Activated CD4-positive, CD25-positive, alpha-beta regulatory T cell (primary cell): ENCODE results near the gene TAGAP.
"Not testable (repeated sequence)": the region's sequence is repeated elsewhere in the genome, so short reads cannot be mapped to it uniquely, and the experiment has no call there.

ENCODE experiments used
- DNase-seq, 4 experiments: peaks; one replicate each; lab custom pipeline; 2025; lab: John Stamatoyannopoulos, UW

TAGAP gene

GRCh38 chr6:159043947-159044346 is 844 bp downstream of the TAGAP start:
- no peak for DNase-seq

- DNase-seq = no peak
Measured at GRCh38 chr6:159043251-159043650, 1.5 kb downstream of the TAGAP start.

- no peak for DNase-seq
Measured at GRCh38 chr6:159042826-159043181, 2.0 kb downstream of the TAGAP start.

GRCh38 chr6:159042003-159042825 is 2.6 kb downstream of the TAGAP start:
- DNase-seq = peak; percentile 20 to 51 (median 35)

GRCh38 chr6:159041181-159041580 is 3.6 kb downstream of the TAGAP start:
- no peak for DNase-seq

- no peak for DNase-seq
Measured at GRCh38 chr6:159039885-159040258, 4.9 kb downstream of the TAGAP start.

- no peak for DNase-seq
Measured at GRCh38 chr6:159038914-159039884, 5.6 kb downstream of the TAGAP start.

GRCh38 chr6:159038318-159038717 is 6.5 kb downstream of the TAGAP start:
- not testable (repeated sequence) for DNase-seq

- no peak for DNase-seq
Measured at GRCh38 chr6:159037756-159038290, 7.0 kb downstream of the TAGAP start.

- no peak for DNase-seq
Measured at GRCh38 chr6:159036673-159037072, 8.1 kb downstream of the TAGAP start.

- no peak for DNase-seq
Measured at GRCh38 chr6:159035891-159036290, 8.9 kb downstream of the TAGAP start.

- no peak for DNase-seq
Measured at GRCh38 chr6:159033160-159034049, 11.4 kb downstream of the TAGAP start.

GRCh38 chr6:159031846-159032245 is 12.9 kb downstream of the TAGAP start:
- DNase-seq = no peak

- DNase-seq = no peak
Measured at GRCh38 chr6:159030168-159030567, 14.6 kb downstream of the TAGAP start.

- DNase-seq = not testable (repeated sequence)
Measured at GRCh38 chr6:159025224-159025623, 19.6 kb downstream of the TAGAP start.

- no peak for DNase-seq
Measured at GRCh38 chr6:159023893-159024292, 20.9 kb downstream of the TAGAP start.

GRCh38 chr6:159020011-159020410 is 24.8 kb downstream of the TAGAP start:
- DNase-seq = no peak

- DNase-seq = no peak
Measured at GRCh38 chr6:159017757-159018559, 26.8 kb downstream of the TAGAP start.

GRCh38 chr6:159014406-159014805 is 30.4 kb downstream of the TAGAP start:
- DNase-seq = no peak

GRCh38 chr6:159013229-159013628 is 31.6 kb downstream of the TAGAP start:
- DNase-seq = no peak

- DNase-seq = no peak
Measured at GRCh38 chr6:159012201-159012600, 32.6 kb downstream of the TAGAP start.
